Measurements from ENCODE around the gene TMEM236.

TMEM236 gene

GRCh38 chr10:17758896-17759295 lies 6.9 kb downstream of the TMEM236 start:
- H3K4me1 Mint-ChIP-seq = peaks cover 8 to 10% of the 10 kb centered on the region in 2 donors
- no peaks in the 10 kb centered on the region for H3K27me3 Mint-ChIP-seq
- H3K9me3 Mint-ChIP-seq = peaks cover 0 to 2% of the 10 kb centered on the region in 2 donors
- H3K36me3 Mint-ChIP-seq = peaks cover 0 to 3% of the 10 kb centered on the region in 2 donors
- no peak for DNase-seq
- ATAC-seq (replicated peaks) = no peak
- no peak overlapping the region for H3K4me3 Mint-ChIP-seq
- H3K27ac Mint-ChIP-seq = no peak overlapping the region

DNA sequence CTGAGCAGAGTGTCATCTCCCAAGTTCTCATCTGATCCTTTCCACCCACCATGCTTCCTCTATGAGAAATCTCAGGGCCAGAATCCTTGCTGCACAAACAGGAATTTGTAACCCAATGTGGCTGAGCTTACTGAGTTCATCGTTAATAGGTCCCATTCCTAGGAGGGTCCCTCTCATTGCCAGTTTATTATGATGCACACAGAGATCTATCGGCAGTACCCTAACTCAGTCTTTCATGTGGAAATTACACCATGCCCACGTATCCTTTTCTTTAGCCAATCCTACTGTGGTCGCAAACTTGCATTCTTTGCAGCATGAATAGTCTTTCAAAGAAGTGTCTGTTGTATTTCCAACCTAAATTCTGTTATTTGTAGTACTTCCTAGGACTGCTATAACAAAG lies 12.1 kb downstream of the TMEM236 start:
- no peaks in the 10 kb centered on the region for H3K4me1 Mint-ChIP-seq
- DNase-seq (no peak), ATAC-seq (replicated peaks) (no peak)
- H3K9me3 Mint-ChIP-seq = peaks cover 11 to 12% of the 10 kb centered on the region in 2 donors
- H3K27ac Mint-ChIP-seq = no peak overlapping the region
- H3K27me3 Mint-ChIP-seq = no peaks in the 10 kb centered on the region
- peaks cover 3 to 8% of the 10 kb centered on the region in 2 donors for H3K36me3 Mint-ChIP-seq
- no peak overlapping the region for H3K4me3 Mint-ChIP-seq

- no peak for DNase-seq
- ATAC-seq (replicated peaks) = no peak
- Mint-ChIP-seq H3K4me3 (no peak overlapping the region), H3K4me1 (no peaks in the 10 kb centered on the region), H3K27ac (no peak overlapping the region), H3K36me3 (peaks cover 3 to 8% of the 10 kb centered on the region in 2 donors), H3K27me3 (no peaks in the 10 kb centered on the region), H3K9me3 (peaks cover 11 to 12% of the 10 kb centered on the region in 2 donors)
These were observed 13.6 kb downstream of the TMEM236 start for GRCh38 chr10:17765602-17766001.

GRCh38 chr10:17766731-17767130 lies 14.7 kb downstream of the TMEM236 start:
- DNase-seq (no peak), ATAC-seq (replicated peaks) (no peak)
- H3K27ac Mint-ChIP-seq = no peak overlapping the region
- H3K36me3 Mint-ChIP-seq = peaks cover 3 to 5% of the 10 kb centered on the region in 2 donors
- H3K4me1 Mint-ChIP-seq = peaks cover 0 to 7% of the 10 kb centered on the region in 2 donors
- H3K9me3 Mint-ChIP-seq = peaks cover 10 to 12% of the 10 kb centered on the region in 2 donors
- H3K4me3 Mint-ChIP-seq = no peak overlapping the region
- H3K27me3 Mint-ChIP-seq = no peaks in the 10 kb centered on the region

GRCh38 chr10:17768496-17768895 lies 16.5 kb downstream of the TMEM236 start:
- Mint-ChIP-seq H3K4me1 (peaks cover 0 to 7% of the 10 kb centered on the region in 2 donors), H3K4me3 (no peak overlapping the region), H3K36me3 (peaks cover 3 to 5% of the 10 kb centered on the region in 2 donors), H3K27ac (no peak overlapping the region), H3K27me3 (no peaks in the 10 kb centered on the region), H3K9me3 (peaks cover 10 to 12% of the 10 kb centered on the region in 2 donors)
- no peak for ATAC-seq (replicated peaks)
- no peak for DNase-seq

DNA sequence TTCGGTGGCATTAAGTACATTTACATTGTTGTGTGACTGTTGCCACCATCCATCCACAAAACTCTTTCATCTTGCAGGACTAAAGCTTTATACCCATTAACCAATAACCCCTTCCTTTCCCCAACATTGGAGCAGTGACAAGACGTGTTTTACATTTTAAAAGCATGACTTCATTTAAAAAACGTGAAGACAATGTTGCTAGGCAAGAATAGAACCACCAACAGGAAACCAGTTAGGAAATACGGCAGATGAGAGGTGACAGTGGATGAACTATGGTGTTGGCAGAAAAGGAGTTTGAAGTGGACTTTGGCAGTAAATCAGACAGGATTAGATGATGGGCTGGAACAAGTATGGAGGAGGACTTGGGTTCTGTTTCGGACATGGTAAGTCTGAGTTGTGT lies 17.0 kb downstream of the TMEM236 start:
- Mint-ChIP-seq H3K27me3 (no peaks in the 10 kb centered on the region), H3K4me1 (peaks cover 0 to 7% of the 10 kb centered on the region in 2 donors), H3K36me3 (peaks cover 3 to 5% of the 10 kb centered on the region in 2 donors), H3K4me3 (no peak overlapping the region), H3K9me3 (peaks cover 10 to 12% of the 10 kb centered on the region in 2 donors), H3K27ac (no peak overlapping the region)
- DNase-seq (no peak), ATAC-seq (replicated peaks) (no peak)

DNA sequence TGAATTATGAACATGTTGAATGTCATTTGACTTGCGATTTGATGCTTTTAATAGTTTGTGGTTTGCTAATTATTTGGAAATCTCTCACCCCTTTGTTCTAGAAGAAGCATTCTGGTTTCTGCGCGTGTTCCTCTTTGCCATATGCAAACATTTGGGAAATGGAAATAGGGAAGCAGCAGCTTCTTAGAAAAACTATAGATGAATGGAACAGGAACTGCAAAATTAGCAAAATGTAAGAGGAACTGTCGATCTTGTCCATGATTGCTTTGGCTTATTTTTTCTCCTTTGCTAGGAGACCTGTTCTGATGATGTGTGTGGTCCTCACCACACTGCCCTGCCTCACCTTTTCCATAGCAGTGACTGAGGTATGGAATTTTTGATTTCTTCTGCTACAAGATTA lies 19.0 kb downstream of the TMEM236 start:
- Mint-ChIP-seq H3K9me3 (peaks cover 5 to 9% of the 10 kb centered on the region in 2 donors), H3K4me1 (peaks cover 0 to 7% of the 10 kb centered on the region in 2 donors), H3K27ac (no peak overlapping the region), H3K27me3 (no peaks in the 10 kb centered on the region), H3K36me3 (peaks cover 0 to 5% of the 10 kb centered on the region in 2 donors), H3K4me3 (no peak overlapping the region)
- ATAC-seq (replicated peaks) (peak in 1 of 2 donors; percentile 10), DNase-seq (no peak)

DNA sequence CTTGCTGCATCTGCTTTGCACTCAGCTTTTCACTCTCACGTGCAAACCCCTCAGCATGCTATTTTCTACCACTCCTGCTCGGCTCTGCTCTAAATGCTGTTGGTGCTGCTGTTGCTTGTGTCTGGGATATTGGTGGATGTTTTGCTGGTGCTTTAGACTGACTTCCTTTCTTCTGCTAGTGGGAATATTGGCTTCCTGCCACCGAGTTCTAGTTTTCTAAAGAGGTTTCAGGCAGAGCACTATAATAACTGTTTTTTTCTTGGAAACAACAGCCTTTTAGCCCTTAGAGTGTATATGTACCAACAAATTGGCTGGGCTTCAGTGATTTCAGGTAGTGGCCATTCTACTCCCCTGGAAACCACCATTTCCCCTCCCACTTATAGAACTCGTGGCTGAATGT lies 27.8 kb downstream of the TMEM236 start:
- no peak overlapping the region for H3K27ac Mint-ChIP-seq
- no peak for DNase-seq
- peaks cover 0 to 3% of the 10 kb centered on the region in 2 donors for H3K9me3 Mint-ChIP-seq
- peaks cover 0 to 4% of the 10 kb centered on the region in 2 donors for H3K27me3 Mint-ChIP-seq
- no peaks in the 10 kb centered on the region for H3K36me3 Mint-ChIP-seq
- H3K4me1 Mint-ChIP-seq = peaks cover 5 to 6% of the 10 kb centered on the region in 2 donors
- no peak for ATAC-seq (replicated peaks)
- no peak overlapping the region for H3K4me3 Mint-ChIP-seq

GRCh38 chr10:17780727-17781126 lies 28.7 kb downstream of the TMEM236 start:
- H3K9me3 Mint-ChIP-seq = peaks cover 0 to 3% of the 10 kb centered on the region in 2 donors
- peaks cover 0 to 4% of the 10 kb centered on the region in 2 donors for H3K27me3 Mint-ChIP-seq
- no peak overlapping the region for H3K27ac Mint-ChIP-seq
- ATAC-seq (replicated peaks) (no peak), DNase-seq (no peak)
- peaks cover 5 to 6% of the 10 kb centered on the region in 2 donors for H3K4me1 Mint-ChIP-seq
- H3K36me3 Mint-ChIP-seq = no peaks in the 10 kb centered on the region
- no peak overlapping the region for H3K4me3 Mint-ChIP-seq

DNA sequence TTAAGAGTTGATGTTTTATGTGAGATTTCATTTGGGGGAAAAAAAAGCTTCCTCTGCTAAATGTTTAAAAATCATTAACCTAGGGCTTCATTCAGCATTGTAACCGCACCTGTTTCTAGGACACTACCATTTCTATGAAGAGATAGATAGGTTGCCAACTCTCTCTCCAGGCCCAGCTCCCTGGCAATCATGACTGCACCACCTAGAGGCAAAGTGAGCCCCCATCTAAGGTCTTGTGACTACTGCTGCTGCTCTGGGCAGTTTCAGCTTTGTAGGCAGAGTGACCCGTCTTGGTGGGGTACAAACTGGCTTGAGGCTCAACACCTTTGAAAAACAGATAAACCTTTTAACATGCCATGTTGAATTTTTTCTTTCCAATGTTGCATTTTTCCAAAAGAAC lies 29.9 kb downstream of the TMEM236 start:
- H3K36me3 Mint-ChIP-seq = no peaks in the 10 kb centered on the region
- DNase-seq (no peak), ATAC-seq (replicated peaks) (no peak)
- H3K4me1 Mint-ChIP-seq = peaks cover 5 to 6% of the 10 kb centered on the region in 2 donors
- peaks cover 0 to 4% of the 10 kb centered on the region in 2 donors for H3K27me3 Mint-ChIP-seq
- H3K4me3 Mint-ChIP-seq = no peak overlapping the region
- H3K9me3 Mint-ChIP-seq = peaks cover 0 to 3% of the 10 kb centered on the region in 2 donors
- H3K27ac Mint-ChIP-seq = no peak overlapping the region

DNA sequence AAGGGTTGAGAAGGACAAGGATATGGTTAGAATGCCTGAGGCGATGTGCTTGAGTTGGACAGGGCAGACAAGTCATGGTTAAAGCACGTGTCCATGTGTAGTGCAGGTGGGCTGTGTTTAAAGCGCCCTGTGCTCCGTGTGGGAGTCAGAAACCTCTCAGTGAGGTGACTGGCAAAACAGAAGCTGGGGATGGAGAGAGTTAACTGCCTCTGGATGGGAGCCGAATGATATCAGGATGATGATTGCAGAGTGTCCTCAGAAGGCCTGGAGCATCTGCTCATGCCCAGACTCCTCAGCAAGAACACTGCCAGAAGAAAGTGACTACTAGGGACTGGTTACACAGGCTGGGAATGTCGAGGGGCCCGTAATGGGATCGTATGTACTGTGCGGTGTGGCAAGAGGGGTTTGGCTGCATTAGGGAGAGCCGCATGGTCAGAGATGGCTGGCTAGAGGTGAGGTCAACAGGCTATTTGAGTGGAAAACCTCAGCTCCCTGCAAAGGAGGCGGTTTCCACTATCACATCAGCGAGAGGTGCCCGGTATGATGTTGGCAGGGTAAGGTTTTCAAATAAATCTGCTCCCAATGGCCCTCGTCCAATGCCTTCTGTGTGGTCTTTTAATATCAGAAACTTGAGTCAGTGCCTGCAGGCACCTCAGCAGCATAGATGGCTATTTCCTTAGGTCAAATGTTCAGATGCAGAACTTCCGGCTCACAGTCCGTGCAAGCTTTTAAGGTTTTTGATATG lies 31.1 kb downstream of the TMEM236 start:
- Mint-ChIP-seq H3K4me1 (peaks cover 5 to 6% of the 10 kb centered on the region in 2 donors), H3K27ac (no peak overlapping the region), H3K36me3 (no peaks in the 10 kb centered on the region), H3K27me3 (peaks cover 0 to 4% of the 10 kb centered on the region in 2 donors), H3K4me3 (no peak overlapping the region), H3K9me3 (peaks cover 0 to 3% of the 10 kb centered on the region in 2 donors)
- no peak for DNase-seq
- ATAC-seq (replicated peaks) = no peak

DNA sequence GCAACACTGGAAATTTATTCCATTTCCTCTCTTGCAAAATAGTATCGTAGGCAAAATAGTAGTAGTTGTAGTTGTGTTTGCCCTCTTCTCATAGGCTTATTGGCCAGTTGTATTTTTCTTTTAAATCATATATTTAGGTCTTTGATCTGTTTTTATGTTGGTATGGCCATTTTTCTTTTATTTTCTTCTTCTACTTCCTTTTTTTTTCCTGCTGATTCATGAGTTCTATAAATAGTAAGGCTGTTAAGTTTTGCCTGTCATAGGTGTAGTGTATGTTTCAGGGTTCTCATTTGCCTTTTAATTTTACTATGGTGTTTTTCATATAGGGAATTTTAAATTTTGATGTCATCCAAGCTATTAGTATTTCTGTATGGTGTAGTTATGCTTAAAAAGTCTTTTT lies 31.8 kb downstream of the TMEM236 start:
- H3K27me3 Mint-ChIP-seq = peaks cover 0 to 4% of the 10 kb centered on the region in 2 donors
- H3K4me1 Mint-ChIP-seq = peaks cover 5 to 6% of the 10 kb centered on the region in 2 donors
- H3K9me3 Mint-ChIP-seq = peaks cover 0 to 3% of the 10 kb centered on the region in 2 donors
- DNase-seq (no peak), ATAC-seq (replicated peaks) (no peak)
- H3K36me3 Mint-ChIP-seq = no peaks in the 10 kb centered on the region
- H3K4me3 Mint-ChIP-seq = no peak overlapping the region
- no peak overlapping the region for H3K27ac Mint-ChIP-seq

DNA sequence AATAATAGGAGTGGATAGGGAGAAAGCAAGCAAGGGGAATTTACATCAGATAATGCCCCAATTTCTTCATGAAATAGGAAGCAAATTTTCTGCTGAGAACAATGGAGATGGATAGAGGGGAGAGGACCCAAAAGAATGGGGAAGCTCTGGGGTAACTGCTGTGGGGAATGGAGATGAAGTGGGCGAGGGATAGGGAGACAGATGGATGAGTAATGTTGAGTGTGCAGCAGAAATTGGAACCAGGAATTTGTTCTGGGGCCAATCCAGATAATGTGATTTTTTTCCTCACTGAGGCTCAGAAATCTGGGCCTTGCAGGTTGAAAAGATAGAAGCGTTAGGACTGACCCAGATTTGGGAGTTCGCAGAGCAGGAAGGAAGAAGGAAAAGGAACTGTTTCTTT lies 32.7 kb downstream of the TMEM236 start:
- Mint-ChIP-seq H3K4me3 (no peak overlapping the region), H3K27me3 (peaks cover 0 to 2% of the 10 kb centered on the region in 2 donors), H3K36me3 (no peaks in the 10 kb centered on the region), H3K9me3 (peaks cover 0 to 3% of the 10 kb centered on the region in 2 donors), H3K27ac (no peak overlapping the region), H3K4me1 (peaks cover 5 to 6% of the 10 kb centered on the region in 2 donors)
- DNase-seq (no peak), ATAC-seq (replicated peaks) (no peak)

DNA sequence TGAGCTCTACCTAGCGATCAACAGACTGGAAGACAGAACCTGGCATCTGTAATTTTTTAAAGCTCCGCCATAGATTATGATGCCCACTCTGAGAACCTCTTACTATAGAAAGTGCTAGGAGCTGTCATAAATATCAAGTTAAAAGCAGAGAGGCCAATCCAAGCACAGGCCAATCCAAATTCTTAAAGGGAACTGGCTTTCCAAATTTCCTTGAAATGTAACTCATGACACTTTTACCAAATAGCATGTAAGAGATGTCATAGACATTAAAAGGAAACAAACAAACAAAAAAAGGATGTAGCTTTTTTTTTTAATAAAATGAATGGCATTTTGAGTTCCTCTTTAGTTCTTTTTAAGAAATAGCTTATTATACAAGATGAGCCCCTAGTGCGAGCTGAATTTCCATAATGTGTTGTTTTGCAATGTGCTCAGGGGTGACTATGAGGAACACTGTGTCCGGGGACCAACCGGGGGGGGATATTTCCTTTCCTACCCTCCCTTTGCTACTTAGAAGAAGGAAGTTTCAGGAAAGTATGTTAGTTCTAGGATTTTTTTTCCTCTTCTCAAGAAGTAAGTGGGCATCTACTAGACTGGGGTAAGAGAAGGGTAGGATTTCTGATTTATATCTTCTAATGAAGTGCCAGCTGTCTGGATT lies 33.4 kb downstream of the TMEM236 start:
- DNase-seq = no peak
- Mint-ChIP-seq H3K4me1 (peaks cover 5 to 6% of the 10 kb centered on the region in 2 donors), H3K9me3 (peaks cover 0 to 2% of the 10 kb centered on the region in 2 donors), H3K27me3 (no peaks in the 10 kb centered on the region), H3K27ac (no peak overlapping the region), H3K4me3 (no peak overlapping the region), H3K36me3 (no peaks in the 10 kb centered on the region)
- ATAC-seq (replicated peaks) = no peak

Data from stimulated activated naive B cell treated with anti-CD40 and anti-IgM and Interleukin-4, amounts not matched to agents 10 μg/mL and 1 μg/mL and 100 μg/mL, for 72 hours (primary cell).